Measurements from ENCODE around the gene KRT34. TPM values are rescaled to one million over a fixed set of nuclear protein-coding genes. Genes with fewer than 3 reads are reported as not detected.

The KRT34 gene
- polyA plus RNA-seq, 4 donors, result not detected

DNA sequence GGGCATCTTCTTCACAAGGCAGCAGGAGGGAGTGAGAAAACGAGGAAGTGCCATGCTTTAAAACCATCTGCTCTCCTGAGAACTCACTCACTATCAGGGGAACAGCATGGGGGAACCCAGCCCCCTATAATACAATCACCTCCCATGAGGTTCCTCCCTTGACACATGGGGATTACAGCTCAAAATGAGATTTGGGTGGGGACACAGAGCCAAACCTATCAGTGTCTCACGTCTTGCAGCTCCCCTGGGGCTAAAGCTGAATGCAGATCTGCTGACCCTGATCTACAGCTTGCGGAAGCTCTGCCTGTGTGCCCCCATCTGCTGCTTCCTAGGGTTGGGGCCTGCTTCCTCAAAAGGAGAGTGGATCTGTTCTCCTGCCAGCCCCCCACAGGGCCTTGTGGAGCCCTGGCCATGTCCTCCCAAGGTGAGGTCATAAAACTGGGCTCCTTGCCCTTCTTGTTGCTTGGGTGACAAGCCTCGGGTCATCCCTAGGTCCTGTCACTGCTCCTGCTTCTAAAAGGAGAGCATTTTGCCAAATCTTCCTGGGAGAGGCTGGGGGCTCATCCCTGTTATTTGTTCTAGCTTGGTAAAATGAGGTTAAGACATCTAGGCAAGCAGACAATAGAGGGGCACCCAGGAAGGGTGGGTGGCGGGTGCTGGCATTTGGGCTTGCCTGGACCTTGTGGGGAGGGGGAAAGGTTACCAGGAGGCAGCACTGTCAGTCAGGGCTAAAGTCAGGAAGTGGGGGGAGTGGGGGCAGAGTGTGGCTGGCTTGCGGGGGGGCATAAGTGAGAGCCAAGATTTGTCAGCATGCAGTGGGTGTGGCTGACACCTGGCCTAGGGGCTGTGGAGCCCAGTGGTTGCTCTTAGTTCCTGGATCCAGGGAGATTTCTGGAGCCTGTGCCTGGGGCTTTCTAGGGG lies 47.5 kb downstream of the KRT34 start:
- no peak for DNase-seq (ENCODE audit: low read depth in 4 of 4, low spot score in 2 of 4)

DNA sequence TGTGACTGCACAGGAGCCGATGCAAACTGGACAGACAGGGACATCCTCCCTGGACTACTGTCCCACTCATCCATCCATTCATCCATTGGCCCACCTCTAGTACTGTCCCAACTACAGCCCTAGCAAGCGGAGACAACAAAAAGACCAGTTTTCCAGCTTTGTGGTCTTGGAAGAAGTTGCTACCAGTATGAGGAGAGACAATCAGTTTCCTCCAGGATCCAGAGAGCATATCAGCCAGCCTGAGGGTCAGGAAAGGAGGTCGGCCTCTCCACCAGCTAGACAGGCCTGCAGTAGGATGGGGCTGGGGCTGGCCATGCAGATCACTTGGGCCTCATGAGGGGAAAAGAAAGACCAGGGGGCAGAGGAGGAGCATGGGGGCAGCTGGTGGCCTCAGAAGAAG lies 48.3 kb downstream of the KRT34 start:
- no peak for DNase-seq (ENCODE audit: low read depth in 4 of 4, low spot score in 2 of 4)

GRCh38 chr17:41333098-41333497 lies 49.0 kb downstream of the KRT34 start:
- DNase-seq (ENCODE audit: low read depth in 4 of 4, low spot score in 2 of 4), result no peak

GRCh38 chr17:41332239-41332638 lies 49.9 kb downstream of the KRT34 start:
- no peak for DNase-seq (ENCODE audit: low read depth in 4 of 4, low spot score in 2 of 4)

DNA sequence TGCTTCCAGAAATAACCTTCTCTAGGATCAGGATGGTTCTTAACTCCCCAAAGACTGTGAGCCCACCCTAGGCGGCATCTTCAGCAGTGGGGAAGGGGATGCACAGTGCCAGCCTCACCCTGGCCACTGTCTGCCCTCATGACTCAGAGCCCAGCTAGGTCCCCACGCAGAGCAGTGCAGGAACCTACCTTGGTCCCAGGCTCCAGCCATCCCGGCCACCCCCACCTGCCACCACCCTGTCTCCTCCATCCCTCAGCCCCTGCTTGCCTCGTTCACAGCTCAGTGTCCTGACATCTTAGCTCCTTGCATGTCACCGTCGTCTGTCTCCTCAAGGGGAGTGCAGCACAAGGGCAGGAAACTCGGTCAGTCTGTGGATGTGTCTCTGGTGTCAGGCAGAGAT lies 50.5 kb downstream of the KRT34 start:
- DNase-seq (ENCODE audit: low read depth in 4 of 4, low spot score in 2 of 4), result no peak

DNA sequence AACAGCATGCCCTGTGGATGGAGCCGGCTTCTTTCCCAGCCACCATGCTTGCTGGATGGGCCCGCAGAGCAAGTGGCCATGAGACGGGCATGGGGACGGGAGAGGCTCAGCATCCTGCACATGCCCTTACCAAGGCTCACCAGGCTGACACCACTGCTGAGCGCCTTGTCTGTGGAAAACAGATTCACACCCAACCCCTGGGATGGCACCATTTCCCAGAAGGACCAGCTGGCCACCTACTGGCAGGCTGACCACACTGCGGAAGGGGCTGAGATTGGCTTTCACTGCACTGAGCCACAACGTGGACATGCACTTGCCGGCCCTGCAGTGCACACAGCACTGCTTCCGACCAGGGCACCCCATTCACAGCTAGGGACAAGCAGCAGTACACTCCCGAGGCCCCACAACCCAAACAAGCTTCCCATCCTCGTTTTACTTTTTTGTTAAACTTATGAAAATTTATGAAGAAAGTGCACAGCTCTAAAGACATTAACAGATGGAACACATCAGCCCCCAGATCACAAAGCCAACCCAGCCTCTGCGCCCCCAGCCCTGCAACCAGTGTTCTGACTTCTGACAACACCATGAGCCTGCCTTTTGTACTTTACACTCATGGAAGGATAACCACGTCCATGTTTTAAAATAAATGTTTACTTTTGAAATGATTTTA lies 52.7 kb downstream of the KRT34 start:
- DNase-seq (ENCODE audit: low read depth in 4 of 4, low spot score in 2 of 4), result no peak

GRCh38 chr17:41328207-41328606 lies 53.9 kb downstream of the KRT34 start:
- no peak for DNase-seq (ENCODE audit: low read depth in 4 of 4, low spot score in 2 of 4)

Other genes with a start within 250 kb of the KRT34 start
- gene KRTAP4-6, start 241.8 kb downstream of the KRT34 start, polyA plus RNA-seq (ENCODE audit: insufficient read length in 4 of 4), result not detected
- not detected for gene KRTAP4-5, start 232.5 kb downstream of the KRT34 start, polyA plus RNA-seq (ENCODE audit: insufficient read length in 4 of 4)
- not detected for gene KRTAP4-4, start 221.6 kb downstream of the KRT34 start, polyA plus RNA-seq (ENCODE audit: insufficient read length in 4 of 4)
- not detected for gene KRTAP4-3, start 214.1 kb downstream of the KRT34 start, polyA plus RNA-seq (ENCODE audit: insufficient read length in 4 of 4)
- gene KRTAP4-2, start 204.1 kb downstream of the KRT34 start, polyA plus RNA-seq (ENCODE audit: insufficient read length in 4 of 4), result not detected
- gene KRTAP4-1, start 197.4 kb downstream of the KRT34 start, polyA plus RNA-seq (ENCODE audit: insufficient read length in 4 of 4), result not detected
- gene KRTAP9-1, start 192.4 kb downstream of the KRT34 start, polyA plus RNA-seq (ENCODE audit: insufficient read length in 4 of 4), result not detected
- gene KRTAP9-2, start 155.7 kb downstream of the KRT34 start, polyA plus RNA-seq (ENCODE audit: insufficient read length in 4 of 4), result not detected
- gene KRTAP9-3, start 149.9 kb downstream of the KRT34 start, polyA plus RNA-seq (ENCODE audit: insufficient read length in 4 of 4), result not detected
- not detected for gene KRTAP9-8, start 144.3 kb downstream of the KRT34 start, polyA plus RNA-seq (ENCODE audit: insufficient read length in 4 of 4)
- not detected for gene KRTAP9-4, start 132.6 kb downstream of the KRT34 start, polyA plus RNA-seq (ENCODE audit: insufficient read length in 4 of 4)
- gene KRTAP9-9, start 126.9 kb downstream of the KRT34 start, polyA plus RNA-seq (ENCODE audit: insufficient read length in 4 of 4), result not detected
- under 1 TPM in 3 of 4 donors, not detected in 1; 0.09 to 0.14 (median 0.10) TPM for gene KRTAP9-6, start 116.9 kb downstream of the KRT34 start, polyA plus RNA-seq (ENCODE audit: insufficient read length in 4 of 4)
- not detected for gene KRTAP9-7, start 106.6 kb downstream of the KRT34 start, polyA plus RNA-seq (ENCODE audit: insufficient read length in 4 of 4)
- not detected for gene KRTAP29-1, start 79.5 kb downstream of the KRT34 start, polyA plus RNA-seq (ENCODE audit: insufficient read length in 4 of 4)
- gene KRTAP16-1, start 73.0 kb downstream of the KRT34 start, polyA plus RNA-seq (ENCODE audit: insufficient read length in 4 of 4), result not detected
- gene KRTAP17-1, start 66.6 kb downstream of the KRT34 start, polyA plus RNA-seq (ENCODE audit: insufficient read length in 4 of 4), result not detected
- not detected for gene KRT33A, start 31.5 kb downstream of the KRT34 start, polyA plus RNA-seq (ENCODE audit: insufficient read length in 4 of 4)
- not detected for gene KRT33B, start 12.5 kb downstream of the KRT34 start, polyA plus RNA-seq (ENCODE audit: insufficient read length in 4 of 4)
- not detected for gene KRT31, start 15.3 kb upstream of the KRT34 start, polyA plus RNA-seq (ENCODE audit: insufficient read length in 4 of 4)
- gene KRT37, start 42.3 kb upstream of the KRT34 start, polyA plus RNA-seq (ENCODE audit: insufficient read length in 4 of 4), result not detected
- not detected for gene KRT38, start 58.7 kb upstream of the KRT34 start, polyA plus RNA-seq (ENCODE audit: insufficient read length in 4 of 4)
- gene KRT32, start 85.1 kb upstream of the KRT34 start, polyA plus RNA-seq (ENCODE audit: insufficient read length in 4 of 4), result not detected
- under 1 TPM in 2 of 4 donors, not detected in 2; 0.10 to 0.14 TPM for gene KRT35, start 98.8 kb upstream of the KRT34 start, polyA plus RNA-seq (ENCODE audit: insufficient read length in 4 of 4)
- gene KRT36, start 107.6 kb upstream of the KRT34 start, polyA plus RNA-seq (ENCODE audit: insufficient read length in 4 of 4), result not detected
- under 1 TPM; 0.31 to 0.93 (median 0.40) TPM for gene KRT13, start 123.3 kb upstream of the KRT34 start, polyA plus RNA-seq (ENCODE audit: insufficient read length in 4 of 4)
- gene KRT15, start 136.6 kb upstream of the KRT34 start, polyA plus RNA-seq (ENCODE audit: insufficient read length in 4 of 4), result 1 to 10 TPM in 2 of 4 donors, under 1 TPM in 2; 0.49 to 2.6 (median 1.2) TPM
- 100 to 1,000 TPM; 165 to 257 (median 212) TPM for gene KRT19, start 146.0 kb upstream of the KRT34 start, polyA plus RNA-seq (ENCODE audit: insufficient read length in 4 of 4)
- not detected for gene KRT9, start 189.8 kb upstream of the KRT34 start, polyA plus RNA-seq (ENCODE audit: insufficient read length in 4 of 4)
- under 1 TPM in 3 of 4 donors, not detected in 1; 0.16 to 0.70 (median 0.51) TPM for gene KRT14, start 204.6 kb upstream of the KRT34 start, polyA plus RNA-seq (ENCODE audit: insufficient read length in 4 of 4)
- gene KRT16, start 230.5 kb upstream of the KRT34 start, polyA plus RNA-seq (ENCODE audit: insufficient read length in 4 of 4), result not detected
- 1 to 10 TPM; 1.5 to 3.4 (median 1.7) TPM for gene KRT17, start 242.3 kb upstream of the KRT34 start, polyA plus RNA-seq (ENCODE audit: insufficient read length in 4 of 4)